Lower leg skin (tissue), 4 donors: ENCODE data around the gene TBC1D23. TPM values are rescaled to one million over a fixed set of nuclear protein-coding genes. Genes with fewer than 3 reads are reported as not detected.
"Not testable (repeated sequence)": the region's sequence is repeated elsewhere in the genome, so short reads cannot be mapped to it uniquely, and the experiment has no call there.

Experiments used
- DNase-seq, 2 donors: peaks; one replicate each; pipeline ENCODE4 v3.0.0-alpha.2; 2019; ENCODE audit warnings: low spot score in 2 of 2
- H3K4me3 ChIP-seq: fragments of 200-600 bp; sonication (generic); 2 replicates; pipeline ENCODE4 v1.5.1; 2017; ENCODE audit warnings: mild to moderate bottlenecking, low read depth; ENCODE audit not compliant: poor library complexity, severe bottlenecking
- POLR2A ChIP-seq, 2 donors: fragments of 450-650 bp; IDR thresholded peaks; one replicate each; pipeline ENCODE4 v1.6.1; 2016 to 2017; ENCODE audit warnings: antibody characterized with exemption in 2 of 2, mild to moderate bottlenecking in 1 of 2, moderate library complexity in 1 of 2
- whole genome bisulfite sequencing, 2 donors: methylation state at CpG; one replicate each; pipeline ENCODE4 v1.1.5; 2018; 5-methylcytosine and 5-hydroxymethylcytosine counted together
- intact Hi-C: fragments of 100-400 bp; cut with DNase I; formaldehyde crosslinking; loops from one replicate; pipeline ENCODE4 v1.15.0; 2023; ENCODE audit warnings: low total_unique reads
- total RNA-seq, 4 donors: library from RNA; depleted of rRNA; stranded (reverse); fragments of >200 nt; gene quantifications; one replicate each; pipeline ENCODE4 v1.1.0, GENCODE V29; 2016
- TF ChIP-seq, protein P1 (sequence below), 3 donors: fragments of 450-650 bp; IDR thresholded peaks; one replicate each; pipeline ENCODE4 v1.5.1; 2016; ENCODE audit warnings: antibody characterized with exemption in 3 of 3, mild to moderate bottlenecking in 3 of 3, moderate library complexity in 2 of 3

The TBC1D23 gene
- total RNA-seq, 4 donors from 2014 or later: 28.3 to 37.7 (median 35.9) TPM

DNA sequence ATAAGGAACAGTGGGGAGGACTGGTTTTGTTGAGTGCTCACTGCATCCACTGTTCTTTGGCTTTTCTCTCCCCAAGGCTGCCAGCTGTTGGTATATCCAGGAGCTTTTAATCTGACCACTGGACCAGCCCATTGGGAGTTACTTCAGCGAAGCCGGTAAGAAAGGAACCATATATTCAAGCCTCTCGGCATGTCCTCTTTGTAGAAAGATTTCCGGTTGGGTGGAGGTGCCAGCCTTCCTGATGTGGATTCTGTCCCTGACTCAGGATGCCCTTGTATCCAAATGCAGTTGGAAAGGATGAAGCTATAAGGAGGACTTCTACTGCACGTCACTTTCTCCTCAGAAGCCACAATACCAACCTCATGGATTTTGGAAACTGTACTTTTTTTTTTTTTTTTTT lies 87.9 kb downstream of the TBC1D23 start:
- H3K4me3 ChIP-seq: no peak overlapping the region
- TF ChIP-seq, protein P1, sequence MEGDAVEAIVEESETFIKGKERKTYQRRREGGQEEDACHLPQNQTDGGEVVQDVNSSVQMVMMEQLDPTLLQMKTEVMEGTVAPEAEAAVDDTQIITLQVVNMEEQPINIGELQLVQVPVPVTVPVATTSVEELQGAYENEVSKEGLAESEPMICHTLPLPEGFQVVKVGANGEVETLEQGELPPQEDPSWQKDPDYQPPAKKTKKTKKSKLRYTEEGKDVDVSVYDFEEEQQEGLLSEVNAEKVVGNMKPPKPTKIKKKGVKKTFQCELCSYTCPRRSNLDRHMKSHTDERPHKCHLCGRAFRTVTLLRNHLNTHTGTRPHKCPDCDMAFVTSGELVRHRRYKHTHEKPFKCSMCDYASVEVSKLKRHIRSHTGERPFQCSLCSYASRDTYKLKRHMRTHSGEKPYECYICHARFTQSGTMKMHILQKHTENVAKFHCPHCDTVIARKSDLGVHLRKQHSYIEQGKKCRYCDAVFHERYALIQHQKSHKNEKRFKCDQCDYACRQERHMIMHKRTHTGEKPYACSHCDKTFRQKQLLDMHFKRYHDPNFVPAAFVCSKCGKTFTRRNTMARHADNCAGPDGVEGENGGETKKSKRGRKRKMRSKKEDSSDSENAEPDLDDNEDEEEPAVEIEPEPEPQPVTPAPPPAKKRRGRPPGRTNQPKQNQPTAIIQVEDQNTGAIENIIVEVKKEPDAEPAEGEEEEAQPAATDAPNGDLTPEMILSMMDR (IDR thresholded peaks at IDR 0.05): no peak
- no peak for TF ChIP-seq POLR2A (IDR thresholded peaks at IDR 0.05)
- no peak for DNase-seq
- intact Hi-C loops: no loop called here
- WGBS, 2 donors: 93 to 98% methylated on average over 5 of the region's 5 CpGs

DNA sequence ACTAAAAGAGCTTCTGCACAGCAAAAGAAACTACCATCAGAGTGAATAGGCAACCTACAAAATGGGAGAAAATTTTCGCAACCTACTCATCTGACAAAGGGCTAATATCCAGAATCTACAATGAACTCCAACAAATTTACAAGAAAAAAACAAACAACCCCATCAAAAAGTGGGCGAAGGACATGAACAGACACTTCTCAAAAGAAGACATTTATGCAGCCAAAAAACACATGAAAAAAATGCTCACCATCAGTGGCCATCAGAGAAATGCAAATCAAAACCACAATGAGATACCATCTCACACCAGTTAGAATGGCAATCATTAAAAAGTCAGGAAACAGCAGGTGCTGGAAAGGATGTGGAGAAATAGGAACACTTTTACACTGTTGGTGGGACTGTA lies 91.0 kb downstream of the TBC1D23 start:
- DNase-seq, intact Hi-C loops, H3K4me3 ChIP-seq: not testable (repeated sequence)
- WGBS, 2 donors: 97 to 100% methylated on average over 2 of the region's 2 CpGs

DNA sequence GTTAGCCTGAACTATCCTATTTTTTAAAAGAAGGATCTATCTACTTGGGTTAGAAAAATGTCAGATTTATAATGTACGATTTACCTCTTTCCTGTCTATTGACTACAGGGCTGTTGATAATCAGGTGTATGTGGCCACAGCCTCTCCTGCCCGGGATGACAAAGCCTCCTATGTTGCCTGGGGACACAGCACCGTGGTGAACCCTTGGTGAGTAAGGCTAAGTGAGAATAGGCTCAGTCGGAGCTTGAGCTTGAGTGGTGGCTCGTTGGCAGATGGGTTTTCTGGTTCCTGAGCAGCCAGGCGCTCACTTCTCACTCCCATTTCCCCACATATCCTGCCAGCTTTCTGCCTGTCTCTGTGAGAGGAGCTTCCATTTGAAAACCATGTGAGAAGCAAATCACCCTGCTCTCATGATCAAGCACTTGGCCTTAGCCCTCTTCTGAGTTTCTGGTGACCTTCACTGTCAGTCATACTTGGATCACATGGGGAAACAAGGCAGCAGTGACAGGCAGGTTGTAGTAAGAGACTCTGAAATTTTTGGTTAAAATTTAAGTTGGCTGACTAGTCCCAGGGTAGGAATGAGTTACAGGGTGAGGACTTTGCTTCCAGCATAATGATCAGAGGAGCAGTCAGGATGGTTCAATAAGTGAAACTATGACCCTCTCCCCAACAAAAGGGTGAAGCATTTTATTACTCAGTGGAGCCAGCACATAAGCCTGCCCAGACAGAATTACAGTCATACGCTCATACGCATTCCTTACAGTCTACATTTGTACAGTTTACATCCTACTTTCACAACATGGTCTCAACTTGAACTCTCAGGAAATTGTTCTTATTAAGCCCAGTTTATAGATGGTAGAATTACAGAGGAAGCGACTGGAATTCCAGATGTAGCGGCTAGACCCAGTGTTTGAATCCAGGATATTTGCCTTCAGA lies 91.8 kb downstream of the TBC1D23 start:
- WGBS, 2 donors: 91 to 92% methylated on average over 10 of the region's 10 CpGs
- no peak for DNase-seq
- TF ChIP-seq, protein P1 (IDR thresholded peaks at IDR 0.05): no peak
- TF ChIP-seq POLR2A (IDR thresholded peaks at IDR 0.05): no peak
- H3K4me3 ChIP-seq: no peak overlapping the region
- intact Hi-C loops: no loop called here

DNA sequence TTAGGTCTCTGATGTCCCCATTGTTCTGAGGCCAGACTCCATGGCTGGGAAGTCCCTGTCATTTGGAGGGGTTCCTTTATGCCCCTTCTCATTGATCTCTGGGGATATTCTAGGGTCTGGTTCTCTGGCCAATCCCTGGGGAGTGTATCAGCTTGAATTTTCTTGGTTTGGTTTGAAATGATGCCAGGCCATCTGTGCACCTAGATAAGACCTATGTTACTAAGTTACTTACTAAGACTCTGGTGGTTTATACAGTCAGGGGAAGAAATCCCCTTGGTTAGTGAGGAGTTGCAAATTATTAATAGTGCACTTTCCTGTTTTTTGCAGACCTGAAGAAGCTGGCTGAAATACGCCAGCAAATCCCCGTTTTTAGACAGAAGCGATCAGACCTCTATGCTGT lies 94.1 kb downstream of the TBC1D23 start:
- WGBS, 2 donors: 96 to 97% methylated on average over 3 of the region's 3 CpGs
- TF ChIP-seq, protein P1 (IDR thresholded peaks at IDR 0.05): no peak
- TF ChIP-seq POLR2A (IDR thresholded peaks at IDR 0.05): no peak
- intact Hi-C loops: no loop called here
- no peak overlapping the region for H3K4me3 ChIP-seq
- DNase-seq: no peak

DNA sequence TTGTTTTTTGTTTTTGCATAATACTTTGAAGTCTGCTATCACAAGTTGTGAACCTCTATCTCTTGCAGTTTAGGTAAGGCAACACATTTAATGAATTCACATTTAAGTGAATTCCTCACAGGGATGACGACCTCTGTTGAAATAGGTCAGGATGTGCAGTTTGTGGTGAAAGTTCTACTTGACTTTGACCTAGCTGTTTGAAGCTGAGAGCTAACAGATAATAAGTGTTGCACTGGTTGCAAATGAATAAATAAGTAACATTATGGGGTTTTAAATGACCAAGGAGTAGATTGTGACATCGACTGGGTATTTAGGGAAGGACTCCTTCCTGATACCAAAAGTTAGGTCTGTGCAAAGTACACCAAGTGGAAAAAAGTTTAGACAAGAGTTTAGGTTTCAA lies 97.6 kb downstream of the TBC1D23 start:
- intact Hi-C loops: no loop called here
- WGBS, 2 donors: 92 to 95% methylated on average over 2 of the region's 2 CpGs
- no peak for DNase-seq
- TF ChIP-seq POLR2A (IDR thresholded peaks at IDR 0.05): no peak
- TF ChIP-seq, protein P1 (IDR thresholded peaks at IDR 0.05): no peak
- H3K4me3 ChIP-seq: no peak overlapping the region

DNA sequence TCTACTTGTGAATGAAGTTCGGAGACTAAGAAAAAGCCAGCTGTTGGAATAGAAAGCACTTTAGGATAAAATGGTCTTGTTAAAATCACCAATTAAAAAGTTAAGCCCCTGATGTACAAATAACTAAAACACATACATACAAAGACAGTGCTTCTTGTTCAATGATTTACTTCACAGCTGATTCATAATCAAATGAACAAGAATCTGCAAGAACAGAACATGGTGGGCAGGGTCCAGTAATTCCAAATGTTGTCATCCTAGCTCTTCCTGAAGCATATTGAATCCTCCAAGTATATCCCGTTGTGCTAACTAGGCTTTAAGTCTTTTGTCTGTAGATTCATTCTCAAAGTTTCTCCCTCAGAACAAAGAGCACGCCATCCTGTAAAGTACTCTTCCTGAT lies 98.2 kb downstream of the TBC1D23 start:
- 88 to 92% methylated on average over 3 of the region's 3 CpGs for WGBS, 2 donors
- DNase-seq: no peak
- intact Hi-C loops: no loop called here
- no peak for TF ChIP-seq POLR2A (IDR thresholded peaks at IDR 0.05)
- TF ChIP-seq, protein P1 (IDR thresholded peaks at IDR 0.05): no peak
- no peak overlapping the region for H3K4me3 ChIP-seq
